22Rv1 (cell line): ENCODE data around the gene TM2D1.
A peak's percentile ranks its signal among the peaks of the same experiment; 100 is the strongest.

Experiments
- H3K27ac ChIP-seq: fragments of 450-650 bp; 2 replicates; pipeline ENCODE4 v1.5.1; 2017
- ZFX ChIP-seq: fragments of 450-650 bp; IDR thresholded peaks from 2 replicates; pipeline ENCODE4 v1.6.1; 2017; ENCODE audit warnings: antibody characterized with exemption, borderline replicate concordance
- TF ChIP-seq, protein P1 (sequence below): fragments of 450-650 bp; IDR thresholded peaks from 2 replicates; pipeline ENCODE4 v1.5.1; 2017; ENCODE audit warnings: mild to moderate bottlenecking

Gene TM2D1

DNA sequence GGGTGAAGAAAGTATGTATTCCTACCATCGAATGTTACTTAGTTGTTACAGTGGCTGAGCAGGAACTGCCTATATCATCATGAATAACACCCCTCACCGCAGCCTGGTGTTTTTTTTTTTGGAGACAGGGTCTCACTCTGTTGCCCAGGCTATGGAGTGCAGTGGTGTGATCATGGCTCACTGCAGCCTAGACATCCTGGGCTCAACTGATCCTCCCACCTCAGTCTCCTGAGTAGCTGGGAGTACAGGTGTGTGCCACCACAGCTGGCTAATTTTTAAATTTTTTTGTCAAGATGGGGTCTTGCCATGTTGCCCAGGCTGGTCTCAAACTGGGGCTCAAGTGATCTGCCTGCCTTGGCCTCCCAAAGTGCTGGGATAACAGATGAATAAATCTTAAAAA, 24.6 kb upstream of the TM2D1 start:
- TF ChIP-seq ZFX: no peak
- TF ChIP-seq, protein P1, sequence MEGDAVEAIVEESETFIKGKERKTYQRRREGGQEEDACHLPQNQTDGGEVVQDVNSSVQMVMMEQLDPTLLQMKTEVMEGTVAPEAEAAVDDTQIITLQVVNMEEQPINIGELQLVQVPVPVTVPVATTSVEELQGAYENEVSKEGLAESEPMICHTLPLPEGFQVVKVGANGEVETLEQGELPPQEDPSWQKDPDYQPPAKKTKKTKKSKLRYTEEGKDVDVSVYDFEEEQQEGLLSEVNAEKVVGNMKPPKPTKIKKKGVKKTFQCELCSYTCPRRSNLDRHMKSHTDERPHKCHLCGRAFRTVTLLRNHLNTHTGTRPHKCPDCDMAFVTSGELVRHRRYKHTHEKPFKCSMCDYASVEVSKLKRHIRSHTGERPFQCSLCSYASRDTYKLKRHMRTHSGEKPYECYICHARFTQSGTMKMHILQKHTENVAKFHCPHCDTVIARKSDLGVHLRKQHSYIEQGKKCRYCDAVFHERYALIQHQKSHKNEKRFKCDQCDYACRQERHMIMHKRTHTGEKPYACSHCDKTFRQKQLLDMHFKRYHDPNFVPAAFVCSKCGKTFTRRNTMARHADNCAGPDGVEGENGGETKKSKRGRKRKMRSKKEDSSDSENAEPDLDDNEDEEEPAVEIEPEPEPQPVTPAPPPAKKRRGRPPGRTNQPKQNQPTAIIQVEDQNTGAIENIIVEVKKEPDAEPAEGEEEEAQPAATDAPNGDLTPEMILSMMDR: no peak
- H3K27ac ChIP-seq: no peak overlapping the region

DNA sequence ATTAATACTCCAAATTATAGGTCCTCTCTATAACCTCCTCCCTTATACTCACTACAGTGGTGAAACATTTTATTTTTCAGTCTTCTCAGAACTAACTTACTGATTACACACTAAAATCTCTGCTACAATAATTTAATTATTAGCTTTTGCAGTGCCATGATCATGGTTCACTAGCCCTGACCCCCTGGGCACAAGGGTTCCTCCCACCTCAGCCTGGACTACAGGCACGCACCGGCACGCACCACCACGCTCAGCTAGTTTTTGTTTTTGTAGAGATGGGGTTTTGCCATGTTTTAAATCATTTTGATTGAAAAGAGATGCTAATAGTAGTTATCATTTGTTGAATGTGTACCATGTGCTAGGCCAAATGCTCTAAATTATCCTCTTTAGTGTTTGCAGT, 23.6 kb upstream of the TM2D1 start:
- TF ChIP-seq, protein P1: no peak
- no peak for TF ChIP-seq ZFX

DNA sequence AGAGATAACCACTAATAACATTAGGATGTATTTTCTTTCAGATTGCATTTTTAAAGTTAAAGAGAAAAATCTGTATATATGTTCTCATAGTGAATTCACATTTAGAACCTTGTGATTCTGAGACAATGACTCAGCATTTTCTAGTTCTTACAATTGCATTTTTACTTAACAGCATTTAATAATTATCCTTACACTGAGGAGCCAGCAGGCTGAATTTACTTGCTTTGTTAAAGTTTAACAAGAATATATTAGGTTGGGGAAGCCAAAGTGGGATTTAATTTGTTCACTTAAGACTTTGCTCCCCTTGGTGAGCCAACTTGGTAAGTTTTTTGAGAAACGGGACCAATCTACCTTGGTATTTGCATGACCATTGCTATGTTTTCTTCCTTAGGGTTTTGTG, 21.9 kb upstream of the TM2D1 start:
- peak overlapping the region; percentile 34; the same call in 1 of the 2 replicates for H3K27ac ChIP-seq
- TF ChIP-seq ZFX: no peak
- TF ChIP-seq, protein P1: no peak

More for the DNA sequence above, 23.6 kb upstream of the TM2D1 start:
- H3K27ac ChIP-seq: no peak overlapping the region

DNA sequence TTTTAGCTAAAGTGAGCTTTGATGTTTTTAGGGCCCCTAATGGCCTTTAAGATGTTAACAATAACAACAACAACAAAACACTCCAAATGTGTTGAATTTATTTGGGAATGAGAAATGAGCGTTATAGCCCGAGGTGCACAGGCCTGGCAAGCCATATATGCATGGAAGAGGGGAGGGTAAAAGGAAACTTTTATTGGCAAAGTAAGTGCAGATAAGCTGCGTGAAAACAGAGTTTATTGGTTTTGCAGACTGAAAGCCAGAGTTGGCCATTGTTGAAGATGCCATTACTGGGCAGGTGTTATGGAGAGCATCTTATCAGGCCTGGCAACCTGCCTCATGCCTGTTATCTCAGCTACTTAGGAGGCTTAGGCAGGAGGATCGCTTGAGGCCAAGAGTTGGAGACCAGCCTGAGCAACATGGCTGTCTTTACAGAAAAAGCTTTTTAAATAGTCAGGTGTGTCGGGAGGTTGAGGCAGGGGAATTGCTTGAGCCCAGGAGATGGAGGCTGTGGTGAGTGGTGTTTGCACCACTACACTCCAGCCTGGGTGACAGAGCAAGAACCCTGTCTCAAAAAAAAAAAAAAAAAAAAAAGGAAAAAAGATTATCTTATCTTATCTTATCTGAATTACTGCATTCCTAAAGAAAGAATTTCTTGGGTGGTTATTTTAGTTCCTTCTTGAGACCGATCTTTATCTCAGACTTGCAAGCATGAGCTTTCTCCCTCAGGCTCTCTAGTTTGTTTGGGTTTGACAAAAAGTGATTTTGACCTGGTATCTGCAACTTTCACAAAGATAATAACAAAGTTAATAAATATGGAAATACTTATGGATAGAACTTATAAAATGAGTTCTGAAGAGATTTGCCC, 19.0 kb upstream of the TM2D1 start:
- H3K27ac ChIP-seq: peak overlapping the region; percentile 85

DNA sequence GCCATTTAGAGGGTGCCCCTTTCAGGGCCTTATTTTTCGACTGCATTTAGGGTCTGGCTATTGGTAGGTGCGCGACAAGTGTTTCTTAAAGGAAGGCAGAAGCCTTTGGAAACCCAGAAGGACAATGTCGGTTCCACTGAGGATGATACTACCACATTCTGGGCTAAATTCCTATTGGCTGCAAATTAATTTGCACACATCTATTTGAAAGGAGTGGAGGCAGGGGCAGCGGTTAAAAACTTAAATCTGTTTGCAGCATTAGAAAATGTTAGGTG, 18.4 kb upstream of the TM2D1 start:
- no peak for TF ChIP-seq ZFX
- TF ChIP-seq, protein P1: no peak
- H3K27ac ChIP-seq: peak overlapping the region; percentile 85

More for the DNA sequence above, 19.0 kb upstream of the TM2D1 start:
- TF ChIP-seq ZFX: no peak
- TF ChIP-seq, protein P1: no peak

DNA sequence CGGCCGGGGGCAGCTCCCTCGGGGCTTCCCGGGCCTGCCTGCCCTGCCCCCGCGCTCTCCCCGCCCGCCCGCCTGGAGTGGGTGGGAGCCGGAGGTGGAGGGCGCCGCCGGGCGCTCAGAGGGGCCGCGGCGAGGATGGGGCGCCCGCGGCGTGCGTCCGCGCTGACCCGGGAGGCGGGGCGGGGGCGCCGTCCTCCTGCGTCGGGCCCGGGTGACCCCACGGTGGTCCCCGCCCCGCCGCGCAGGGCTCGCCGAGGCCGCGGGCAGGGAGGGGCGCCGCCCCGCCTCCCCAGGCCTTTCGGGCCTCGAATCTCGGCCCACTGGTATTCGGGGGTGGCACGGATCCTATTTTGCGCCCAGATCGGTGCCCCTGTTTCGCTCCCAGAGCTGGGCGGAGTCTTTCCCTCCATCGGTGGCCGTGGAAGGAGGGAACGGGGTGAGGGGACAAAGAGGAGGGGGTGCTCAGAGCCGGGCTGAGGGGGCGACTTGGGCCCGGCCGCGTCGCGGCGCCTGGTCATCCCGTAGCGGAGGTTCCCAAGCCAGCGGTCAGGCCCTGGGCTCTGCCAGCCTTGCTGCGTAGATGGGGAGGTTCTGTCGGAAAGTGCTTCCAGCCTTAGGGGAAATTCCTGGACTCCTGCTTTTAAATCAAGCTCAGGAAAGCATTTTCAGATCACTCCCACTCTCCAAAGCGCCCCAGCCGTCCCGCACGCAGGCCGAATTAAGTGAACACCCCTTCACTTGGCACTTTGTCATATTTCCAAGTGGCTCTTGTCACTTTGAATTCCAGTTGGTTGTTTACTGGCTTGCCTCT, 17.9 kb upstream of the TM2D1 start:
- peak overlapping the region; percentile 85 for H3K27ac ChIP-seq
- TF ChIP-seq, protein P1: no peak
- no peak for TF ChIP-seq ZFX
